HEK293 (cell line): ENCODE measurements around the gene ACP7.

ENCODE experiments used
- CTCF ChIA-PET: fragments of 350-600 bp; formaldehyde crosslinking; extraction: SDS; loops from one replicate; lab custom pipeline; 2021; ENCODE audit warnings: antibody characterized with exemption; lab: Yijun Ruan, JAX
- POLR2A ChIA-PET: fragments of 300-600 bp; formaldehyde crosslinking; extraction: SDS; loops from one replicate; lab custom pipeline; 2020; ENCODE audit warnings: antibody characterized with exemption, inconsistent platforms; lab: Yijun Ruan, JAX
- H3K27ac ChIP-seq: fragments of 200-500 bp; sonication (Bioruptor generic); 2 replicates; pipeline ENCODE4 v1.5.1; 2014; ENCODE audit warnings: low read depth, low read length, control low read depth, inconsistent platforms; ENCODE audit errors: extremely low read depth
- H3K36me3 ChIP-seq, 2 experiments: fragments of 200-500 bp in 1 of 2; sonication (Bioruptor generic) in 1 of 2; 1 replicate in 1 of 2; 2 replicates in 1 of 2; pipeline ENCODE4 v1.5.1; 2014 to 2017; ENCODE audit warnings: inconsistent platforms in 2 of 2, low read length in 2 of 2; ENCODE audit not compliant: control insufficient read depth in 2 of 2, insufficient read depth in 1 of 2
- H3K4me1 ChIP-seq: fragments of 200-500 bp; sonication (Bioruptor generic); 2 replicates; pipeline ENCODE4 v1.5.1; 2014; ENCODE audit warnings: mild to moderate bottlenecking, low read length, inconsistent platforms; ENCODE audit not compliant: control insufficient read depth, insufficient read depth
- H3K4me3 ChIP-seq: 2 replicates; pipeline ENCODE4 v1.5.1; 2011; ENCODE audit warnings: low read depth, mild to moderate bottlenecking, control low read depth, low read length, moderate library complexity
- H3K9me3 ChIP-seq: fragments of 200-500 bp; sonication (Bioruptor generic); 2 replicates; pipeline ENCODE4 v1.5.1; 2014; ENCODE audit warnings: low read depth, low read length, inconsistent platforms; ENCODE audit not compliant: control insufficient read depth, insufficient read depth
- GFI1B ChIP-seq: fragments of 450-650 bp; formaldehyde crosslinking; IDR thresholded peaks from 2 replicates; pipeline ENCODE4 v1.5.1; 2016; ENCODE audit warnings: missing biosample characterization, missing genetic modification characterization
- IKZF3 ChIP-seq: fragments of 450-650 bp; IDR thresholded peaks from 2 replicates; pipeline ENCODE4 v1.5.0; 2018; ENCODE audit warnings: missing biosample characterization, mild to moderate bottlenecking, missing genetic modification characterization, moderate library complexity
- OSR2 ChIP-seq: fragments of 450-650 bp; formaldehyde crosslinking; IDR thresholded peaks from 2 replicates; pipeline ENCODE4 v1.5.1; 2016; ENCODE audit warnings: missing biosample characterization, missing genetic modification characterization
- OVOL3 ChIP-seq: fragments of 450-650 bp; formaldehyde crosslinking; IDR thresholded peaks from 2 replicates; pipeline ENCODE4 v1.5.1; 2016; ENCODE audit warnings: missing biosample characterization, missing genetic modification characterization
- PRDM1 ChIP-seq: fragments of 450-650 bp; formaldehyde crosslinking; IDR thresholded peaks from 2 replicates; pipeline ENCODE4; 2016; ENCODE audit warnings: missing biosample characterization, missing genetic modification characterization
- SP3 ChIP-seq: fragments of 450-650 bp; formaldehyde crosslinking; IDR thresholded peaks from 2 replicates; pipeline ENCODE4 v1.5.1; 2016; ENCODE audit warnings: missing biosample characterization, missing genetic modification characterization
- ZBTB48 ChIP-seq: fragments of 450-650 bp; formaldehyde crosslinking; IDR thresholded peaks from 2 replicates; pipeline ENCODE4 v1.5.1; 2016; ENCODE audit warnings: missing biosample characterization, missing genetic modification characterization
- ZFP37 ChIP-seq: fragments of 450-650 bp; formaldehyde crosslinking; IDR thresholded peaks from 2 replicates; pipeline ENCODE4 v1.5.1; 2016; ENCODE audit warnings: missing biosample characterization, missing genetic modification characterization
- ZNF132 ChIP-seq: fragments of 450-650 bp; formaldehyde crosslinking; IDR thresholded peaks from 2 replicates; pipeline ENCODE4 v1.5.1; 2017; ENCODE audit warnings: missing biosample characterization, missing genetic modification characterization, borderline replicate concordance
- ZNF16 ChIP-seq: fragments of 450-650 bp; formaldehyde crosslinking; IDR thresholded peaks from 2 replicates; pipeline ENCODE4 v1.5.1; 2016; ENCODE audit warnings: low read depth, missing biosample characterization, missing genetic modification characterization
- ZNF341 ChIP-seq: fragments of 450-650 bp; formaldehyde crosslinking; IDR thresholded peaks from 2 replicates; pipeline ENCODE4; 2016; ENCODE audit warnings: low read depth, missing biosample characterization, missing genetic modification characterization
- ZNF426 ChIP-seq: fragments of 450-650 bp; formaldehyde crosslinking; IDR thresholded peaks from 2 replicates; pipeline ENCODE4 v1.5.1; 2017; ENCODE audit warnings: missing biosample characterization, missing genetic modification characterization, mild to moderate bottlenecking, inconsistent platforms, moderate library complexity
- ZNF837 ChIP-seq: fragments of 450-650 bp; formaldehyde crosslinking; IDR thresholded peaks from 2 replicates; pipeline ENCODE4 v1.5.1; 2016; ENCODE audit warnings: missing biosample characterization, missing genetic modification characterization
- TF ChIP-seq, protein P1 (sequence below): fragments of 450-650 bp; formaldehyde crosslinking; IDR thresholded peaks from 2 replicates; pipeline ENCODE4 v1.5.1; 2016; ENCODE audit warnings: missing biosample characterization, missing genetic modification characterization
- TF ChIP-seq, protein P2 (sequence below): fragments of 450-650 bp; formaldehyde crosslinking; conservative IDR thresholded peaks from 2 replicates; pipeline ENCODE4 v1.5.1; 2016; ENCODE audit warnings: low read depth, missing biosample characterization, missing genetic modification characterization
- TF ChIP-seq, protein P3 (sequence below): fragments of 450-650 bp; formaldehyde crosslinking; IDR thresholded peaks from 2 replicates; pipeline ENCODE4 v1.5.1; 2016; ENCODE audit warnings: missing biosample characterization, missing genetic modification characterization, borderline replicate concordance

The ACP7 gene

GRCh38 chr19:39083599-39083982 lies 577 bp upstream of the ACP7 start:
- peaks cover 5% of the 10 kb centered on the region; the same call in 1 of the 2 replicates for H3K4me1 ChIP-seq
- no peaks in the 10 kb centered on the region; a peak in 1 of 3 replicates for H3K36me3 ChIP-seq
- no peak overlapping the region for H3K4me3 ChIP-seq
- CTCF ChIA-PET: interaction anchor here (0.6 to 2.6 kb wide), 8 partner anchors 9 to 124 kb away, joined by 3 to 13 read pairs (median 4); no protein-coding TSS in a partner anchor
- H3K9me3 ChIP-seq: no peaks in the 10 kb centered on the region
- POLR2A ChIA-PET: no interaction called here
- no peak overlapping the region for H3K27ac ChIP-seq
- TF ChIP-seq OVOL3 (tag by site-specific recombination) (no peak), SP3 (tag by site-specific recombination) (no peak), ZNF426 (tag by site-specific recombination) (no peak), ZNF837 (no peak), OSR2 (tag by site-specific recombination) (no peak)
- TF ChIP-seq, protein P1, sequence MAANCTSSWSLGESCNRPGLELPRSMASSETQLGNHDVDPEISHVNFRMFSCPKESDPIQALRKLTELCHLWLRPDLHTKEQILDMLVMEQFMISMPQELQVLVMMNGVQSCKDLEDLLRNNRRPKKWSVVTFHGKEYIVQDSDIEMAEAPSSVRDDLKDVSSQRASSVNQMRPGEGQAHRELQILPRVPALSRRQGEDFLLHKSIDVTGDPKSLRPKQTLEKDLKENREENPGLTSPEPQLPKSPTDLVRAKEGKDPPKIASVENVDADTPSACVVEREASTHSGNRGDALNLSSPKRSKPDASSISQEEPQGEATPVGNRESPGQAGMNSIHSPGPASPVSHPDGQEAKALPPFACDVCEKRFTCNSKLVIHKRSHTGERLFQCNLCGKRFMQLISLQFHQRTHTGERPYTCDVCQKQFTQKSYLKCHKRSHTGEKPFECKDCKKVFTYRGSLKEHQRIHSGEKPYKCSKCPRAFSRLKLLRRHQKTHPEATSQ (tag by site-specific recombination): no peak
- TF ChIP-seq, protein P2, sequence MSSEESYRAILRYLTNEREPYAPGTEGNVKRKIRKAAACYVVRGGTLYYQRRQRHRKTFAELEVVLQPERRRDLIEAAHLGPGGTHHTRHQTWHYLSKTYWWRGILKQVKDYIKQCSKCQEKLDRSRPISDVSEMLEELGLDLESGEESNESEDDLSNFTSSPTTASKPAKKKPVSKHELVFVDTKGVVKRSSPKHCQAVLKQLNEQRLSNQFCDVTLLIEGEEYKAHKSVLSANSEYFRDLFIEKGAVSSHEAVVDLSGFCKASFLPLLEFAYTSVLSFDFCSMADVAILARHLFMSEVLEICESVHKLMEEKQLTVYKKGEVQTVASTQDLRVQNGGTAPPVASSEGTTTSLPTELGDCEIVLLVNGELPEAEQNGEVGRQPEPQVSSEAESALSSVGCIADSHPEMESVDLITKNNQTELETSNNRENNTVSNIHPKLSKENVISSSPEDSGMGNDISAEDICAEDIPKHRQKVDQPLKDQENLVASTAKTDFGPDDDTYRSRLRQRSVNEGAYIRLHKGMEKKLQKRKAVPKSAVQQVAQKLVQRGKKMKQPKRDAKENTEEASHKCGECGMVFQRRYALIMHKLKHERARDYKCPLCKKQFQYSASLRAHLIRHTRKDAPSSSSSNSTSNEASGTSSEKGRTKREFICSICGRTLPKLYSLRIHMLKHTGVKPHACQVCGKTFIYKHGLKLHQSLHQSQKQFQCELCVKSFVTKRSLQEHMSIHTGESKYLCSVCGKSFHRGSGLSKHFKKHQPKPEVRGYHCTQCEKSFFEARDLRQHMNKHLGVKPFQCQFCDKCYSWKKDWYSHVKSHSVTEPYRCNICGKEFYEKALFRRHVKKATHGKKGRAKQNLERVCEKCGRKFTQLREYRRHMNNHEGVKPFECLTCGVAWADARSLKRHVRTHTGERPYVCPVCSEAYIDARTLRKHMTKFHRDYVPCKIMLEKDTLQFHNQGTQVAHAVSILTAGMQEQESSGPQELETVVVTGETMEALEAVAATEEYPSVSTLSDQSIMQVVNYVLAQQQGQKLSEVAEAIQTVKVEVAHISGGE (tag by site-specific recombination): no peak

DNA sequence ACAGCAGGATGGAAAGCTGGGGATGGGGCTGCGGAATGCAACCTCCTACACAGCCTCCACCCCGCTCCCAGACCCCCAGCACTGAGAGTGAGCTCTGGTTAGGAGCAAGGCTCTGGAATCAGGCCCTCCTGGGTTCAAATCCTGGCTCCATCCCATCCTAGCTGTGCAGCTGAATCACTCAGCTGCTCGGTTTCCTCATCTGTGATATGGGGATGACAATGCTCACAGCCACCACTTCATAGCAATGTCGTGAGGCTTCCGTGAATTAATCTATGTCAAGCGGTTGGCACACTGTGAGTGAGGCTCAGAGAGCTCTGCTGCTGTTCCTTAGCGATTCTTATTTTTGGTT lies 538 bp downstream of the ACP7 start:
- CTCF ChIA-PET: interaction anchor here (2.5 kb wide), 1 partner anchor 26 kb away, joined by 20 read pairs; no protein-coding TSS in a partner anchor
- no peak overlapping the region for H3K4me3 ChIP-seq
- H3K36me3 ChIP-seq: no peaks in the 10 kb centered on the region; a peak in 1 of 3 replicates
- POLR2A ChIA-PET: interaction anchor here (1.5 kb wide), 1 partner anchor 11 kb away, joined by 4 read pairs; no protein-coding TSS in a partner anchor
- H3K27ac ChIP-seq: no peak overlapping the region
- H3K9me3 ChIP-seq: no peaks in the 10 kb centered on the region
- peaks cover 5% of the 10 kb centered on the region; the same call in 1 of the 2 replicates for H3K4me1 ChIP-seq
- no peak for TF ChIP-seq ZBTB48
- peak; percentile 8; the same call in 1 of the 2 replicates for TF ChIP-seq ZNF341 (tag by site-specific recombination)

- Histone ChIP-seq H3K4me1 (peaks cover 5% of the 10 kb centered on the region; the same call in 1 of the 2 replicates), H3K36me3 (no peaks in the 10 kb centered on the region; a peak in 1 of 3 replicates), H3K9me3 (no peaks in the 10 kb centered on the region), H3K27ac (no peak overlapping the region), H3K4me3 (no peak overlapping the region)
- CTCF ChIA-PET: interaction anchor here (0.6 to 2.5 kb wide), 7 partner anchors 25 to 1659 kb away, joined by 3 to 20 read pairs (median 3); partner anchors contain the start of gene FAM98C
- TF ChIP-seq, protein P3, sequence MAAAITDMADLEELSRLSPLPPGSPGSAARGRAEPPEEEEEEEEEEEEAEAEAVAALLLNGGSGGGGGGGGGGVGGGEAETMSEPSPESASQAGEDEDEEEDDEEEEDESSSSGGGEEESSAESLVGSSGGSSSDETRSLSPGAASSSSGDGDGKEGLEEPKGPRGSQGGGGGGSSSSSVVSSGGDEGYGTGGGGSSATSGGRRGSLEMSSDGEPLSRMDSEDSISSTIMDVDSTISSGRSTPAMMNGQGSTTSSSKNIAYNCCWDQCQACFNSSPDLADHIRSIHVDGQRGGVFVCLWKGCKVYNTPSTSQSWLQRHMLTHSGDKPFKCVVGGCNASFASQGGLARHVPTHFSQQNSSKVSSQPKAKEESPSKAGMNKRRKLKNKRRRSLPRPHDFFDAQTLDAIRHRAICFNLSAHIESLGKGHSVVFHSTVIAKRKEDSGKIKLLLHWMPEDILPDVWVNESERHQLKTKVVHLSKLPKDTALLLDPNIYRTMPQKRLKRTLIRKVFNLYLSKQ (tag by site-specific recombination): no peak
- POLR2A ChIA-PET: interaction anchor here (1.5 kb wide), 1 partner anchor 12 kb away, joined by 4 read pairs; no protein-coding TSS in a partner anchor
These were observed 1.2 kb downstream of the ACP7 start for GRCh38 chr19:39085392-39085791.

GRCh38 chr19:39086386-39086785 lies 2.2 kb downstream of the ACP7 start:
- H3K27ac ChIP-seq: no peak overlapping the region
- no peak overlapping the region for H3K4me3 ChIP-seq
- H3K4me1 ChIP-seq: peaks cover under 1% of the 10 kb centered on the region; the same call in 1 of the 2 replicates
- no peaks in the 10 kb centered on the region; a peak in 1 of 3 replicates for H3K36me3 ChIP-seq
- CTCF ChIA-PET: interaction anchor here (0.6 to 2.8 kb wide), 9 partner anchors 19 to 225 kb away, joined by 3 to 20 read pairs (median 4); no protein-coding TSS in a partner anchor
- TF ChIP-seq ZFP37 (tag by site-specific recombination): no peak
- peak; percentile 32; the same call in 1 of the 2 replicates for TF ChIP-seq GFI1B (tag by site-specific recombination)
- no peak for TF ChIP-seq ZNF132 (tag by site-specific recombination)
- no peak for TF ChIP-seq PRDM1 (tag by site-specific recombination)
- no peak for TF ChIP-seq IKZF3 (tag by site-specific recombination)
- TF ChIP-seq ZNF16 (tag by site-specific recombination): no peak
- H3K9me3 ChIP-seq: no peaks in the 10 kb centered on the region
- POLR2A ChIA-PET: interaction anchor here (1.2 kb wide), 1 partner anchor 14 kb away, joined by 10 read pairs; no protein-coding TSS in a partner anchor
